Activated CD4-positive, alpha-beta T cell treated with anti-CD3 and anti-CD28 coated beads for 36 hours (primary cell): Measurements from ENCODE around the gene KCNMA1. TPM values are rescaled to one million over a fixed set of nuclear protein-coding genes. Genes with fewer than 3 reads are reported as not detected.

ENCODE experiments used
- ATAC-seq: fragments of 200-7000 bp; cut with Tn5 transposase; one replicate; pipeline ENCODE4 v1.10.0; 2021; ENCODE audit warnings: mild to moderate bottlenecking, moderate library complexity
- CTCF ChIA-PET: fragments of 350-600 bp; sonication (Branson Sonifier 250); formaldehyde crosslinking; loops from one replicate; lab custom pipeline; 2021; ENCODE audit warnings: antibody characterized with exemption; lab: Charles Lee
- POLR2A ChIA-PET: fragments of 350-600 bp; sonication (Branson Sonifier 250); formaldehyde crosslinking; loops from one replicate; lab custom pipeline; 2021; ENCODE audit warnings: antibody characterized with exemption, inconsistent platforms; lab: Charles Lee
- DNase-seq: peaks from one replicate; pipeline ENCODE4 v3.0.0-alpha.2; 2020
- H3K27ac Mint-ChIP-seq: one replicate; pipeline ENCODE4 v1.8.0; 2021; ENCODE audit warnings: mixed read lengths
- H3K27me3 Mint-ChIP-seq: one replicate; pipeline ENCODE4 v1.8.0; 2021; ENCODE audit warnings: mixed read lengths
- H3K36me3 Mint-ChIP-seq: one replicate; pipeline ENCODE4 v1.8.0; 2021; ENCODE audit warnings: low read depth, mixed read lengths
- H3K4me1 Mint-ChIP-seq: one replicate; pipeline ENCODE4 v1.8.0; 2021; ENCODE audit warnings: mixed read lengths
- H3K4me3 Mint-ChIP-seq: one replicate; pipeline ENCODE4 v1.8.0; 2021; ENCODE audit warnings: mild to moderate bottlenecking, moderate library complexity, mixed read lengths
- H3K9me3 Mint-ChIP-seq: one replicate; pipeline ENCODE4 v1.8.0; 2021; ENCODE audit warnings: low read depth, mixed read lengths
- intact Hi-C, 2 experiments: fragments of 100-400 bp; cut with DNase I in 1 of 2; cut with micrococcal nuclease in 1 of 2; formaldehyde crosslinking; loops; one replicate each; pipeline versions ENCODE4 v1.14.2 to v1.15.1; 2022 to 2024; cut with DNase I, micrococcal nuclease
- total RNA-seq, 2 experiments: library from RNA; stranded (reverse); gene quantifications; one replicate each; pipeline ENCODE4 v1.2.3, GENCODE V29; 2021

KCNMA1 gene
- total RNA-seq, 2 experiments from 2014 or later, result 0.18 TPM; not detected in 1

- ChIA-PET POLR2A (no interaction called here), CTCF (interaction anchor here (0.8 to 6.7 kb wide), 8 partner anchors 9 to 654 kb away, joined by 3 to 83 read pairs (median 7); no protein-coding TSS in a partner anchor)
- no peak overlapping the region for H3K4me3 Mint-ChIP-seq
- peaks cover 18% of the 10 kb centered on the region for H3K27me3 Mint-ChIP-seq
- DNase-seq (no peak), ATAC-seq (no peak)
- H3K36me3 Mint-ChIP-seq, result no peaks in the 10 kb centered on the region
- H3K4me1 Mint-ChIP-seq, result no peaks in the 10 kb centered on the region
- H3K9me3 Mint-ChIP-seq, result no peaks in the 10 kb centered on the region
- intact Hi-C loops, result loop anchor here (1.0 to 10.0 kb wide), 4 partner anchors 476 to 670 kb away; no protein-coding TSS in a partner anchor
- H3K27ac Mint-ChIP-seq, result no peak overlapping the region
Measured at GRCh38 chr10:77164616-77165311, 472.8 kb downstream of the KCNMA1 start.

GRCh38 chr10:77163670-77164348 is 473.8 kb downstream of the KCNMA1 start:
- H3K4me3 Mint-ChIP-seq, result no peak overlapping the region
- H3K4me1 Mint-ChIP-seq, result no peaks in the 10 kb centered on the region
- H3K27ac Mint-ChIP-seq, result no peak overlapping the region
- no peaks in the 10 kb centered on the region for H3K9me3 Mint-ChIP-seq
- intact Hi-C loops, result loop anchor here (2.0 to 10.0 kb wide), 3 partner anchors 477 to 671 kb away; no protein-coding TSS in a partner anchor
- CTCF ChIA-PET, result interaction anchor here (0.7 to 6.7 kb wide), 6 partner anchors 11 to 1778 kb away, joined by 3 to 83 read pairs (median 6); no protein-coding TSS in a partner anchor
- no peak for DNase-seq
- no peak for ATAC-seq
- H3K27me3 Mint-ChIP-seq, result peaks cover 18% of the 10 kb centered on the region
- POLR2A ChIA-PET, result no interaction called here
- no peaks in the 10 kb centered on the region for H3K36me3 Mint-ChIP-seq

- DNase-seq, result no peak
- Mint-ChIP-seq H3K9me3 (no peaks in the 10 kb centered on the region), H3K27ac (no peak overlapping the region), H3K36me3 (no peaks in the 10 kb centered on the region), H3K4me3 (no peak overlapping the region), H3K27me3 (peaks cover 21% of the 10 kb centered on the region), H3K4me1 (no peaks in the 10 kb centered on the region)
- no peak for ATAC-seq
- intact Hi-C loops, result loop anchor here in 1 of 2 experiments (10.0 kb wide), 1 partner anchor 672 kb away; no protein-coding TSS in a partner anchor
- CTCF ChIA-PET, result interaction anchor here (1.1 to 1.4 kb wide), 3 partner anchors 549 to 551 kb away, joined by 3 to 7 read pairs (median 5); no protein-coding TSS in a partner anchor
- POLR2A ChIA-PET, result no interaction called here
Measured at GRCh38 chr10:77162697-77163096, 474.9 kb downstream of the KCNMA1 start.

- POLR2A ChIA-PET, result no interaction called here
- intact Hi-C loops, result loop anchor here in 1 of 2 experiments (10.0 kb wide), 1 partner anchor 674 kb away; no protein-coding TSS in a partner anchor
- ATAC-seq (peak; percentile 68), DNase-seq (no peak)
- Mint-ChIP-seq H3K36me3 (no peaks in the 10 kb centered on the region), H3K27ac (no peak overlapping the region), H3K4me1 (no peaks in the 10 kb centered on the region), H3K4me3 (no peak overlapping the region), H3K9me3 (no peaks in the 10 kb centered on the region), H3K27me3 (peaks cover 18% of the 10 kb centered on the region)
- CTCF ChIA-PET, result interaction anchor here (1.0 to 1.9 kb wide), 2 partner anchors 12 to 455 kb away, joined by 3 to 9 read pairs; no protein-coding TSS in a partner anchor
Measured at GRCh38 chr10:77160679-77161078, 476.9 kb downstream of the KCNMA1 start.

GRCh38 chr10:77159538-77160110 is 478.0 kb downstream of the KCNMA1 start:
- peaks cover 17% of the 10 kb centered on the region for H3K27me3 Mint-ChIP-seq
- ChIA-PET POLR2A (no interaction called here), CTCF (interaction anchor here (0.6 to 1.0 kb wide), 2 partner anchors 456 to 552 kb away, joined by 3 read pairs; no protein-coding TSS in a partner anchor)
- no peak overlapping the region for H3K4me3 Mint-ChIP-seq
- no peak for DNase-seq
- no peaks in the 10 kb centered on the region for H3K9me3 Mint-ChIP-seq
- no peak for ATAC-seq
- no peaks in the 10 kb centered on the region for H3K36me3 Mint-ChIP-seq
- intact Hi-C loops, result loop anchor here in 1 of 2 experiments (10.0 kb wide), 1 partner anchor 675 kb away; no protein-coding TSS in a partner anchor
- H3K27ac Mint-ChIP-seq, result no peak overlapping the region
- no peaks in the 10 kb centered on the region for H3K4me1 Mint-ChIP-seq

- ChIA-PET CTCF (no interaction called here), POLR2A (no interaction called here)
- Mint-ChIP-seq H3K36me3 (no peaks in the 10 kb centered on the region), H3K27me3 (peaks cover 11% of the 10 kb centered on the region), H3K4me1 (no peaks in the 10 kb centered on the region), H3K4me3 (no peak overlapping the region), H3K27ac (no peak overlapping the region), H3K9me3 (no peaks in the 10 kb centered on the region)
- intact Hi-C loops, result no loop called here
- ATAC-seq (no peak), DNase-seq (no peak)
Measured at GRCh38 chr10:77158666-77159065, 478.9 kb downstream of the KCNMA1 start.

- CTCF ChIA-PET, result interaction anchor here (0.6 to 0.9 kb wide), 2 partner anchors 8 to 949 kb away, joined by 3 read pairs; no protein-coding TSS in a partner anchor
Measured at GRCh38 chr10:77157248-77158019, 480.2 kb downstream of the KCNMA1 start.

GRCh38 chr10:77156406-77156879 is 481.2 kb downstream of the KCNMA1 start:
- H3K4me3 Mint-ChIP-seq, result no peak overlapping the region
- no peaks in the 10 kb centered on the region for H3K4me1 Mint-ChIP-seq
- no peaks in the 10 kb centered on the region for H3K36me3 Mint-ChIP-seq
- intact Hi-C loops, result no loop called here
- DNase-seq, result no peak
- no peak for ATAC-seq
- ChIA-PET POLR2A (interaction anchor here (0.6 kb wide), 1 partner anchor 493 kb away, joined by 3 read pairs; no protein-coding TSS in a partner anchor), CTCF (interaction anchor here (0.6 kb wide), 1 partner anchor 948 kb away, joined by 3 read pairs; no protein-coding TSS in a partner anchor)
- H3K9me3 Mint-ChIP-seq, result no peaks in the 10 kb centered on the region
- H3K27me3 Mint-ChIP-seq, result peaks cover 11% of the 10 kb centered on the region
- H3K27ac Mint-ChIP-seq, result no peak overlapping the region

More at GRCh38 chr10:77157248-77158019, 480.2 kb downstream of the KCNMA1 start:
- no peaks in the 10 kb centered on the region for H3K9me3 Mint-ChIP-seq
- DNase-seq (no peak), ATAC-seq (no peak)
- no peak overlapping the region for H3K27ac Mint-ChIP-seq
- peaks cover 10% of the 10 kb centered on the region for H3K27me3 Mint-ChIP-seq
- intact Hi-C loops, result no loop called here
- no peaks in the 10 kb centered on the region for H3K36me3 Mint-ChIP-seq
- H3K4me3 Mint-ChIP-seq, result no peak overlapping the region
- POLR2A ChIA-PET, result interaction anchor here (0.6 kb wide), 1 partner anchor 494 kb away, joined by 3 read pairs; no protein-coding TSS in a partner anchor
- H3K4me1 Mint-ChIP-seq, result no peaks in the 10 kb centered on the region

GRCh38 chr10:77152256-77152655 is 485.4 kb downstream of the KCNMA1 start:
- no peaks in the 10 kb centered on the region for H3K4me1 Mint-ChIP-seq
- peaks cover 5% of the 10 kb centered on the region for H3K27me3 Mint-ChIP-seq
- ChIA-PET POLR2A (no interaction called here), CTCF (interaction anchor here (0.7 kb wide), 1 partner anchor 345 kb away, joined by 4 read pairs; no protein-coding TSS in a partner anchor)
- H3K36me3 Mint-ChIP-seq, result no peaks in the 10 kb centered on the region
- H3K27ac Mint-ChIP-seq, result no peak overlapping the region
- no peak overlapping the region for H3K4me3 Mint-ChIP-seq
- H3K9me3 Mint-ChIP-seq, result no peaks in the 10 kb centered on the region
- intact Hi-C loops, result no loop called here
- DNase-seq (no peak), ATAC-seq (no peak)

- H3K36me3 Mint-ChIP-seq, result no peaks in the 10 kb centered on the region
Measured at GRCh38 chr10:77151408-77151807, 486.2 kb downstream of the KCNMA1 start.

More at GRCh38 chr10:77151408-77151807, 486.2 kb downstream of the KCNMA1 start:
- ATAC-seq (no peak), DNase-seq (no peak)
- Mint-ChIP-seq H3K4me3 (no peak overlapping the region), H3K27me3 (peaks cover 5% of the 10 kb centered on the region), H3K4me1 (no peaks in the 10 kb centered on the region), H3K27ac (no peak overlapping the region), H3K9me3 (no peaks in the 10 kb centered on the region)
- intact Hi-C loops, result no loop called here
- POLR2A ChIA-PET, result no interaction called here
- CTCF ChIA-PET, result interaction anchor here (0.7 to 0.8 kb wide), 3 partner anchors 142 to 1614 kb away, joined by 3 read pairs; no protein-coding TSS in a partner anchor
